Retinal pigment epithelial cell (primary cell): ENCODE results near the gene ITPRID1.

Experiments used
- DNase-seq: peaks from one replicate; pipeline ENCODE4 v3.0.0-alpha.2; 2010; ENCODE audit warnings: low read depth
- H3K4me3 ChIP-seq: 2 replicates; pipeline ENCODE4 v1.5.1; 2011; ENCODE audit warnings: mild to moderate bottlenecking, low read length, control low read depth, moderate library complexity
- CTCF ChIP-seq: conservative IDR thresholded peaks from 2 replicates; pipeline ENCODE4 v1.5.1; 2011; ENCODE audit warnings: low read depth, low read length, control low read depth, inconsistent platforms

Gene ITPRID1

GRCh38 chr7:31690935-31691334 is 177.0 kb downstream of the ITPRID1 start:
- H3K4me3 ChIP-seq = no peak overlapping the region
- no peak for TF ChIP-seq CTCF
- DNase-seq = no peak

- no peak overlapping the region for H3K4me3 ChIP-seq
- no peak for DNase-seq
- no peak for TF ChIP-seq CTCF
These were observed 178.6 kb downstream of the ITPRID1 start for GRCh38 chr7:31692451-31692850.

GRCh38 chr7:31692871-31693270 is 179.0 kb downstream of the ITPRID1 start:
- no peak for TF ChIP-seq CTCF

GRCh38 chr7:31695859-31696614 is 182.1 kb downstream of the ITPRID1 start:
- no peak for DNase-seq
- no peak for TF ChIP-seq CTCF
- no peak overlapping the region for H3K4me3 ChIP-seq

More at GRCh38 chr7:31692871-31693270, 179.0 kb downstream of the ITPRID1 start:
- no peak for DNase-seq
- no peak overlapping the region for H3K4me3 ChIP-seq

GRCh38 chr7:31699050-31699449 is 185.2 kb downstream of the ITPRID1 start:
- H3K4me3 ChIP-seq = no peak overlapping the region
- DNase-seq = no peak
- TF ChIP-seq CTCF = no peak

- H3K4me3 ChIP-seq = no peak overlapping the region
- DNase-seq = no peak
- no peak for TF ChIP-seq CTCF
These were observed 188.5 kb downstream of the ITPRID1 start for GRCh38 chr7:31702354-31702753.

GRCh38 chr7:31705377-31705776 is 191.5 kb downstream of the ITPRID1 start:
- DNase-seq = no peak
- H3K4me3 ChIP-seq = no peak overlapping the region
- TF ChIP-seq CTCF = no peak
